Caco-2 (cell line): ENCODE measurements around the gene BCAT1. TPM values are rescaled to one million over a fixed set of nuclear protein-coding genes. Genes with fewer than 3 reads are reported as not detected.

Source experiments
- BruUV-seq: library from RNA; stranded (reverse); fragments of 400-500 nt; replicated peaks from 2 replicates; lab custom pipeline; 2021; lab: Mats Ljungman, UMichigan
- CTCF ChIA-PET: fragments of 300-600 bp; sonication (Branson Sonifier 250); formaldehyde crosslinking; loops from one replicate; lab custom pipeline; 2022; ENCODE audit warnings: antibody characterized with exemption; lab: Charles Lee
- POLR2A ChIA-PET: fragments of 300-600 bp; sonication (Branson Sonifier 250); formaldehyde crosslinking; loops from one replicate; lab custom pipeline; 2022; ENCODE audit warnings: antibody characterized with exemption; lab: Charles Lee
- DNase-seq, 2 experiments: peaks; one replicate each; pipeline versions ENCODE4 v3.0.0 to v3.0.0-alpha.2; 2020 to 2022
- H3K27me3 ChIP-seq: replicated peaks from 2 replicates; pipeline ENCODE4 v1.6.0; 2011; ENCODE audit warnings: low read length; ENCODE audit not compliant: control insufficient read depth, insufficient read depth
- H3K36me3 ChIP-seq: 2 replicates; pipeline ENCODE4 v1.5.1; 2011; ENCODE audit warnings: low read length; ENCODE audit not compliant: control insufficient read depth, insufficient read depth
- H3K4me1 ChIP-seq: fragments of 250-450 bp; sonication (Bioruptor Pico); 2 replicates; pipeline ENCODE4 v1.5.1; 2020; ENCODE audit warnings: mild to moderate bottlenecking
- H3K4me3 ChIP-seq: 2 replicates; pipeline ENCODE4 v1.5.1; 2011; ENCODE audit warnings: low read depth, mild to moderate bottlenecking, control low read depth, low read length
- H3K9me3 ChIP-seq: fragments of 250-450 bp; sonication (Bioruptor Pico); 2 replicates; pipeline ENCODE4 v1.5.1; 2020; ENCODE audit warnings: mild to moderate bottlenecking, moderate library complexity
- H3K27ac Mint-ChIP-seq: one replicate; pipeline ENCODE4 v1.8.0; 2022; ENCODE audit warnings: mixed read lengths; ENCODE audit not compliant: unreplicated experiment
- H3K27me3 Mint-ChIP-seq: one replicate; pipeline ENCODE4 v1.8.0; 2022; ENCODE audit warnings: mixed read lengths; ENCODE audit not compliant: insufficient read depth, unreplicated experiment
- H3K36me3 Mint-ChIP-seq: one replicate; pipeline ENCODE4 v1.8.0; 2022; ENCODE audit warnings: mild to moderate bottlenecking, mixed read lengths; ENCODE audit not compliant: insufficient read depth, unreplicated experiment
- H3K4me1 Mint-ChIP-seq: one replicate; pipeline ENCODE4 v1.8.0; 2022; ENCODE audit warnings: low read depth, mixed read lengths; ENCODE audit not compliant: unreplicated experiment
- H3K4me3 Mint-ChIP-seq: one replicate; pipeline ENCODE4 v1.8.0; 2022; ENCODE audit warnings: mild to moderate bottlenecking, moderate library complexity, mixed read lengths; ENCODE audit not compliant: unreplicated experiment
- H3K9me3 Mint-ChIP-seq: one replicate; pipeline ENCODE4 v1.8.0; 2022; ENCODE audit warnings: mixed read lengths; ENCODE audit not compliant: unreplicated experiment
- CTCF ChIP-seq, 2 experiments: fragments of 200-600 bp in 1 of 2; IDR thresholded peaks; 1 replicate in 1 of 2; 2 replicates in 1 of 2; pipeline versions ENCODE4 v1.5.1 to v1.8.0; 2011 to 2022; ENCODE audit warnings: antibody characterized with exemption in 1 of 2, control low read depth in 1 of 2, inconsistent platforms in 1 of 2, low read depth in 1 of 2, low read length in 1 of 2, mild to moderate bottlenecking in 1 of 2, moderate library complexity in 1 of 2; ENCODE audit not compliant: insufficient read depth in 1 of 2, severe bottlenecking in 1 of 2, unreplicated experiment in 1 of 2
- intact Hi-C: fragments of 100-400 bp; cut with micrococcal nuclease; formaldehyde crosslinking; loops from one replicate; pipeline ENCODE4 v1.10.0; 2022; ENCODE audit not compliant: unreplicated experiment
- total RNA-seq: library from RNA; stranded (reverse); gene quantifications from 2 replicates; pipeline ENCODE4 v1.2.3, GENCODE V29; 2022

The BCAT1 gene
- total RNA-seq, 1 experiment from 2014 or later, result 432 TPM

GRCh38 chr12:24955853-24956252, 7.0 kb upstream of the BCAT1 start:
- Mint-ChIP-seq H3K4me3 (no peak overlapping the region), H3K4me1 (peaks cover 6% of the 10 kb centered on the region), H3K36me3 (no peaks in the 10 kb centered on the region), H3K27ac (no peak overlapping the region), H3K27me3 (no peaks in the 10 kb centered on the region), H3K9me3 (peaks cover 33% of the 10 kb centered on the region)
- intact Hi-C loops, result no loop called here
- Histone ChIP-seq H3K27me3 (no peaks in the 10 kb centered on the region), H3K4me1 (peaks cover 4% of the 10 kb centered on the region; the same call in 1 of the 2 replicates), H3K9me3 (0 out of 2 replicates have a peak, but pooled peaks cover 4% of the 10 kb centered on the region), H3K4me3 (no peak overlapping the region), H3K36me3 (no peaks in the 10 kb centered on the region)
- no peak for DNase-seq
- POLR2A ChIA-PET, result no interaction called here
- BruUV-seq, result no TSS peak
- CTCF ChIA-PET, result no interaction called here
- TF ChIP-seq CTCF (IDR thresholded peaks at IDR 0.05; ENCODE audit: insufficient read depth in 1 of 2, low read depth in 1 of 2, low read length in 1 of 2, severe bottlenecking in 1 of 2, unreplicated experiment in 1 of 2), result no peak

- Mint-ChIP-seq H3K27me3 (no peaks in the 10 kb centered on the region), H3K9me3 (peaks cover 32% of the 10 kb centered on the region), H3K4me1 (peaks cover 6% of the 10 kb centered on the region), H3K4me3 (no peak overlapping the region), H3K36me3 (no peaks in the 10 kb centered on the region), H3K27ac (no peak overlapping the region)
- CTCF ChIA-PET, result no interaction called here
- BruUV-seq, result no TSS peak
- POLR2A ChIA-PET, result no interaction called here
- DNase-seq, result no peak
- Histone ChIP-seq H3K27me3 (no peaks in the 10 kb centered on the region), H3K36me3 (no peaks in the 10 kb centered on the region), H3K4me3 (no peak overlapping the region), H3K9me3 (0 out of 2 replicates have a peak, but pooled peaks cover 1% of the 10 kb centered on the region), H3K4me1 (peaks cover 1% of the 10 kb centered on the region; the same call in 1 of the 2 replicates)
- intact Hi-C loops, result no loop called here
- TF ChIP-seq CTCF (IDR thresholded peaks at IDR 0.05; ENCODE audit: insufficient read depth in 1 of 2, low read depth in 1 of 2, low read length in 1 of 2, severe bottlenecking in 1 of 2, unreplicated experiment in 1 of 2), result no peak
These were observed 6.5 kb upstream of the BCAT1 start for GRCh38 chr12:24955389-24955788.

- no peaks in the 10 kb centered on the region for H3K27me3 ChIP-seq
- ChIA-PET POLR2A (no interaction called here), CTCF (no interaction called here)
- peaks cover 3% of the 10 kb centered on the region; the same call in 1 of the 2 replicates for H3K4me1 ChIP-seq
- no peaks in the 10 kb centered on the region for H3K9me3 ChIP-seq
- no peaks in the 10 kb centered on the region for H3K27me3 Mint-ChIP-seq
- intact Hi-C loops, result no loop called here
- BruUV-seq, result no TSS peak
- no peak overlapping the region for H3K27ac Mint-ChIP-seq
- DNase-seq, result no peak
- H3K36me3 ChIP-seq, result no peaks in the 10 kb centered on the region
- no peak overlapping the region for H3K4me3 ChIP-seq
- peaks cover 21% of the 10 kb centered on the region for H3K9me3 Mint-ChIP-seq
- no peak for TF ChIP-seq CTCF (IDR thresholded peaks at IDR 0.05; ENCODE audit: insufficient read depth in 1 of 2, low read depth in 1 of 2, low read length in 1 of 2, severe bottlenecking in 1 of 2, unreplicated experiment in 1 of 2)
- H3K4me1 Mint-ChIP-seq, result peaks cover 11% of the 10 kb centered on the region
- H3K36me3 Mint-ChIP-seq, result peaks cover under 1% of the 10 kb centered on the region
- H3K4me3 Mint-ChIP-seq, result no peak overlapping the region
These were observed 5.4 kb upstream of the BCAT1 start for GRCh38 chr12:24954261-24954660.
